Thoracic aorta (tissue), 2 donors: ENCODE measurements around the gene AGGF1. TPM values are rescaled to one million over a fixed set of nuclear protein-coding genes. Genes with fewer than 3 reads are reported as not detected.

Experiments used
- ATAC-seq: fragments of 150-250 bp; one replicate; pipeline ENCODE4 v1.8.0; 2017; ENCODE audit warnings: low read depth; ENCODE audit not compliant: insufficient number of reproducible peaks, low FRiP score
- DNase-seq: peaks from one replicate; pipeline ENCODE4 v3.0.0-alpha.2; 2020; ENCODE audit warnings: low spot score
- H3K27ac ChIP-seq, 2 donors: fragments of 200-600 bp; sonication (generic); 1 replicate in 1 of 2; 2 replicates in 1 of 2; pipeline ENCODE4 v1.5.1; 2016; ENCODE audit warnings: mild to moderate bottlenecking in 2 of 2, moderate library complexity in 2 of 2
- H3K27me3 ChIP-seq: fragments of 200-600 bp; sonication (generic); replicated peaks from 2 replicates; pipeline ENCODE4 v1.6.0; 2016; ENCODE audit warnings: mild to moderate bottlenecking; ENCODE audit not compliant: insufficient read depth
- H3K36me3 ChIP-seq: fragments of 200-600 bp; sonication (generic); one replicate; pipeline ENCODE4 v1.5.1; 2016
- H3K4me1 ChIP-seq, 2 donors: fragments of 200-600 bp; sonication (generic); 1 replicate in 1 of 2; 2 replicates in 1 of 2; pipeline versions ENCODE4 v1.5.1 to v1.6.0; 2016; ENCODE audit warnings: low read depth in 2 of 2, mild to moderate bottlenecking in 1 of 2; ENCODE audit not compliant: control insufficient read depth in 1 of 2
- H3K4me3 ChIP-seq: fragments of 200-600 bp; sonication (generic); 2 replicates; pipeline ENCODE4 v1.5.1; 2016; ENCODE audit warnings: mild to moderate bottlenecking
- H3K9me3 ChIP-seq: fragments of 200-600 bp; sonication (generic); 2 replicates; pipeline ENCODE4 v1.5.1; 2016
- total RNA-seq, 2 donors: library from RNA; depleted of rRNA; stranded (reverse); fragments of >200 nt; gene quantifications; one replicate each; pipeline versions ENCODE4 v1.1.0 to v1.2.3, GENCODE V29; 2016
- TF ChIP-seq, protein P1 (sequence below): fragments of 200-600 bp; sonication (generic); IDR thresholded peaks from one replicate; pipeline ENCODE4 v1.5.1; 2019; ENCODE audit warnings: antibody characterized with exemption

The AGGF1 gene
- total RNA-seq, 2 donors from 2014 or later, result 24.1 to 26.0 TPM

- H3K4me3 ChIP-seq, result no peak overlapping the region
- H3K27ac ChIP-seq, result no peak overlapping the region
- TF ChIP-seq, protein P1, sequence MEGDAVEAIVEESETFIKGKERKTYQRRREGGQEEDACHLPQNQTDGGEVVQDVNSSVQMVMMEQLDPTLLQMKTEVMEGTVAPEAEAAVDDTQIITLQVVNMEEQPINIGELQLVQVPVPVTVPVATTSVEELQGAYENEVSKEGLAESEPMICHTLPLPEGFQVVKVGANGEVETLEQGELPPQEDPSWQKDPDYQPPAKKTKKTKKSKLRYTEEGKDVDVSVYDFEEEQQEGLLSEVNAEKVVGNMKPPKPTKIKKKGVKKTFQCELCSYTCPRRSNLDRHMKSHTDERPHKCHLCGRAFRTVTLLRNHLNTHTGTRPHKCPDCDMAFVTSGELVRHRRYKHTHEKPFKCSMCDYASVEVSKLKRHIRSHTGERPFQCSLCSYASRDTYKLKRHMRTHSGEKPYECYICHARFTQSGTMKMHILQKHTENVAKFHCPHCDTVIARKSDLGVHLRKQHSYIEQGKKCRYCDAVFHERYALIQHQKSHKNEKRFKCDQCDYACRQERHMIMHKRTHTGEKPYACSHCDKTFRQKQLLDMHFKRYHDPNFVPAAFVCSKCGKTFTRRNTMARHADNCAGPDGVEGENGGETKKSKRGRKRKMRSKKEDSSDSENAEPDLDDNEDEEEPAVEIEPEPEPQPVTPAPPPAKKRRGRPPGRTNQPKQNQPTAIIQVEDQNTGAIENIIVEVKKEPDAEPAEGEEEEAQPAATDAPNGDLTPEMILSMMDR, result no peak
- no peaks in the 10 kb centered on the region for H3K9me3 ChIP-seq
- DNase-seq (no peak), ATAC-seq (no peak)
- H3K4me1 ChIP-seq, result no peaks in the 10 kb centered on the region
- H3K27me3 ChIP-seq, result no peaks in the 10 kb centered on the region
- no peaks in the 10 kb centered on the region for H3K36me3 ChIP-seq
Measured at GRCh38 chr5:77003246-77003645, 27.0 kb upstream of the AGGF1 start.

DNA sequence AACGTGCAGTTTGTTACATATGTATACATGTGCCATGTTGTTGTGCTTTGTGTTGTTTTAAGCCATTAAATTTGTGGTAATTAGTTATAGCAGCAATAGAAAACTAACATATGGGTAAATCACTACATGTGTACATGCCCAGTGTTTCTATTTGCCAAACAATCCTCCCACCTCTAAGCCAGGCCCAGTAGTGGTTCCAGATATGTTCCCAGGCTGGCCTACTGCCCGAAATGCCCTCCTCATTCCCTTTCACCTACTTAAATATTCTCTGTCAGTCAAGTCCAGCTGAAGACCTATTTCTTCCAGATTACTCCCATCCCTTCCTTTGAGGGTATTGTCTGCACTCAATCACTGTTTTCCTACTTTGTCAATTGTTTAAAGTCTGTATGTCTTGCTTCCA is 24.1 kb upstream of the AGGF1 start:
- DNase-seq (no peak), ATAC-seq (no peak)
- H3K4me3 ChIP-seq, result no peak overlapping the region
- H3K36me3 ChIP-seq, result no peaks in the 10 kb centered on the region
- no peaks in the 10 kb centered on the region for H3K9me3 ChIP-seq
- TF ChIP-seq, protein P1, result no peak
- no peak overlapping the region for H3K27ac ChIP-seq
- no peaks in the 10 kb centered on the region for H3K4me1 ChIP-seq
- no peaks in the 10 kb centered on the region for H3K27me3 ChIP-seq

DNA sequence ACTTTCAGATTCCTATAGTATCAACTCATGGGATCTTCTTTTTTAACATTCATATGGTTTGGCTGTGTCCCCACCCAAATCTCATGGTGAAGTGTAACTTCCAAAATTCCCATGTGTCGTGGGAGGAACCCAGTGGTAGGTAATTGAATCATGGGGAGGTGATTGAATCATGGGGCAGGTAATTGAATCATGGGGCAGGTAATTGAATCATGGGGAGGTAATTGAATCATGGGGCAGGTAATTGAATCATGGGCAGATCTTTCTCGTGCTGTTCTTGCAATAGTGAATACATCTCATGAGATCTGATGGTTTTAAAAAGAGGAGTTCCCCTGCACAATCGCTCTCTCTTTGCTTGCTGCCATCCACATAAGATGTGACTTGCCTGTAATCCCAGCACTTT is 21.8 kb upstream of the AGGF1 start:
- ATAC-seq (no peak), DNase-seq (no peak)
- TF ChIP-seq, protein P1, result no peak
- Histone ChIP-seq H3K27ac (no peak overlapping the region), H3K9me3 (no peaks in the 10 kb centered on the region), H3K36me3 (no peaks in the 10 kb centered on the region), H3K27me3 (no peaks in the 10 kb centered on the region), H3K4me1 (no peaks in the 10 kb centered on the region), H3K4me3 (no peak overlapping the region)

DNA sequence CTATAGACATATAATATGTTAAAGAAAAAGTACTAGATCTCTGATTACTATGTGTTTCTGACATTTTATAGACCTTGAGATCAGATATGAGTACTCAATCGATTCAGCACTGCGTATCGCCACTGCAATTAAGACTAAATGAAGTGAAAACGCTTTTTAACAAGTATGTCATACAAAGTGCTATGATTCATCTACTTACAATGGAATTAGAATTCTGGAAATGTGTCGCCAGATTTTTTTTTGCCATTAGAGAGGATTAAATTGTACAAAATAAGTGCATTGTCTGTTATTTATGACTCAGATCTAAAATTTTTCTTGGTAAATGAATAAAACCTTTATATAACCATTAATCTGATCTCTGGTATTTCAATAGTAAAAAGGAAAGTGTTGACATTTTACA is 20.0 kb upstream of the AGGF1 start:
- no peak overlapping the region for H3K27ac ChIP-seq
- ATAC-seq (no peak), DNase-seq (no peak)
- no peaks in the 10 kb centered on the region for H3K9me3 ChIP-seq
- no peak overlapping the region for H3K4me3 ChIP-seq
- H3K27me3 ChIP-seq, result no peaks in the 10 kb centered on the region
- no peaks in the 10 kb centered on the region for H3K36me3 ChIP-seq
- no peaks in the 10 kb centered on the region for H3K4me1 ChIP-seq
- TF ChIP-seq, protein P1, result no peak

GRCh38 chr5:77011498-77011897 is 18.7 kb upstream of the AGGF1 start:
- no peaks in the 10 kb centered on the region for H3K4me1 ChIP-seq
- H3K9me3 ChIP-seq, result no peaks in the 10 kb centered on the region
- H3K27me3 ChIP-seq, result no peaks in the 10 kb centered on the region
- no peaks in the 10 kb centered on the region for H3K36me3 ChIP-seq
- no peak overlapping the region for H3K27ac ChIP-seq
- ATAC-seq (no peak), DNase-seq (no peak)
- H3K4me3 ChIP-seq, result no peak overlapping the region
- TF ChIP-seq, protein P1, result no peak
